HG02798 (cell line): ENCODE results near the gene RAPGEF2.
A peak's percentile ranks its signal among the peaks of the same experiment; 100 is the strongest.
"Not testable (repeated sequence)": the region's sequence is repeated elsewhere in the genome, so short reads cannot be mapped to it uniquely, and the experiment has no call there.

Source experiments
- ATAC-seq: cut with Tn5 transposase; IDR thresholded peaks from one replicate; pipeline ENCODE4 v1.9.1; 2021; ENCODE audit warnings: mild to moderate bottlenecking; ENCODE audit not compliant: unreplicated experiment, poor library complexity

RAPGEF2 gene

DNA sequence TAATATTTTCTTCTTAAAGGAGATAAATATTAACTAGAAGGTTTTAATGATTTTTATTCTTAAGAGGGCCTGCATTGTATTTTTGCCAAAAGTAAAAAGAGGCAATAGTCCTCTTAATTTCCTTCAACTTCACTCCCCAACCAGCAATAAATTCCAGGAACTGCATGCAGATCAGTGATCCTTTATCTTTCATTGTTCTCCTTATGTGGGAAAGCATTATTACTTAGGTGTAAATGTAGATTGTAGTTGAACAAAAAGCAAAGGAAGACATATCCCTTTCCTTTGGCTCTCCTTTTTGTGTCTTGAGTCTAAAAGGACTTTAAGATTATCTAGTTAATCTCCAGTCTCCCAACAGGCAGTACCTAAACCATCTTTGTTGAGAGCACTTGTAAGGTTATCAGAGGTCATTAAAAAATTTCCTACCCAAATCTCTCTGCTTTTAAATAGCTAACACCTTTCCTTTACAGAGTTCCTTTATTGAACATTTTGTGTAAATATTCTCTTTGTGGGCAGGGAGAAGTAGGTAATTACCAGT is 55.3 kb downstream of the RAPGEF2 start:
- no peak for ATAC-seq

DNA sequence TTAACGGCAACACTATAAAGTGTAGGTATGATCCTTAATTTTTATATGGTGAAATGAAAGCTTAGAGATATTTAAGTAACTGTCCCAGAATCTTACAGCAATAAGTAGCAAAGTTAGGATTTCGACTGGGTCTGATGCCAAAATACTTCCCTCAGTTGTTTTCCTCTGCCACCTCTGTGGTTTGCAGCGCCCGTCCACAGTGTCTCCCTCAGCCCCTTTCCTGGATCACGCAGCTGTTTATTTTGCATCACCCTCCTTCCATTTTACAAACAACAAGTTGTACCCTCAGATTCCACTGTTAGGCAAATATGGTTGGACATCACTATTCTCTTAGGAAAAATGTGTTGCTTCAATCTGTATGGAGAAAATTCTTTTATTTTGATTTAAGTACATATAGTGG is 56.1 kb downstream of the RAPGEF2 start:
- no peak for ATAC-seq

DNA sequence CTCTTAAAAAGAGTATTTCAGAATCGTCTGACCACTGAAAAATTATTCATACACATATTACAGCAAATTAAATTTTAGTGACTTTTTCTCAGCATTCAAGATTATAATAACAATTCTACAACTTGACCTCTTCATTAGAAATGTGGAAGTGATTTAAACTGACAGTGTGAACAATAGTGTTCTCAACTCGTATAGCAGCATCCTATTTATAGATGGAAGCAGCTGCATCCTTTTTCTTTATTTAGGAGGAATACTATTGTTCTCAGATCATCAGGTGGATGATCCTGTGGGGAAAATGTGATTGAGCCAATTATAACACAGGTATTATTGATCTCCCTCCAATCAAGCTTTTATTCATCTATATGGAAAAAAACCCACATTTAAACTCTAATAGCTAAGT is 56.7 kb downstream of the RAPGEF2 start:
- no peak for ATAC-seq

DNA sequence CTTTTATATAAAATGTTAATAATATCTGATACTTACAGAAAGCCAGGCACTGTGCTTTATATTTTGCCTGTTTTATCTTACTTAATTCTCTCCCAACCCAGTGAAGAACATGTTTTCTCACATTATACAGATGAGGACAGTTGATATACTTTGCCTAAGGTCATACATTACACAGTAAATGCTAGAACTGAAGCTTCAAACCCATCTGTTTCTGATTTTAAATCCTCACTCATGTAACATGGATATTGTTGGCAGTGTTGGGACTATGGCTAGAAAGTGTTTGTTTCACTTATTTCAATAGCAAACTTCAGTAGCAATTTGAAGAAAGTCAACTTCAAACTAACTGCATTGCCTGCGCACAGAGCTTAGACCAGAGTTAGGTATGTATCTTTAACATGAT is 57.4 kb downstream of the RAPGEF2 start:
- no peak for ATAC-seq

DNA sequence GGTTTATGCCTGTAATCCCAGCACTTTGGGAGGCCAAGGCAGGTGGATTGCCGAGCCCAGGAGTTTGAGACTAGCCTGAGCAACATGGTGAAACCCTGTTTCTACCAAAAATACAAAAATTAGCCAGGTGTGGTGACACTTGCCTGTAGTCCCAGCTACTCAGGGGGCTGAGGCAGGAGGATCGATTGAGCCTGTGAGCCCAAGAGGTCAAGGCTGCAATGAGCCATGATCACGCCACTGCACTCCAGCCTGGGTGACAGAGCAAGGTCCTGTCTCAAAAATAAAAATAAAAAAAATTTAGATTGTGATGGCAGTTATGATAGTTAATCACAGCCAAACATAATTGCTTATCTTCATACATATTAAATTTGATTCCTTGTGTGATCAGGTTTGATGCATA is 58.6 kb downstream of the RAPGEF2 start:
- ATAC-seq, result not testable (repeated sequence)

DNA sequence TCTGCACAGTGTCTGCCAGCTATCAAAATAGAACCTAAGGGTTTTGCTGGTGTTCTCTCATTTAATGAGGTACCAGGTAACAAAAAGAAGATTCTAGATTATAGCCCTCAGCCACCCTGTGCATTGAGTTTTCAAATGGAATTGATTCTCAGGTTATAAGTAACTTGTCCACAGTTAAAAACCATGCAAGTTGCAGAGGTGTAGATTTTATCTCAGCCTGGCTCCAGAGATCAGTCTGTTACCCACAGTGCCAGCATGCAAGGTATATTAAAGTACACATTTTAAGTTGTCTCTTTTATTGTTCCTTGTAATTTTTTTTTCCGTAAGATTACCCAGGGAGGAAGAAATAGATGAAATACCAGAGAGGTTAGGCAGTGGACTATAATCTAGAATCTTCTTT is 59.7 kb downstream of the RAPGEF2 start:
- no peak for ATAC-seq

DNA sequence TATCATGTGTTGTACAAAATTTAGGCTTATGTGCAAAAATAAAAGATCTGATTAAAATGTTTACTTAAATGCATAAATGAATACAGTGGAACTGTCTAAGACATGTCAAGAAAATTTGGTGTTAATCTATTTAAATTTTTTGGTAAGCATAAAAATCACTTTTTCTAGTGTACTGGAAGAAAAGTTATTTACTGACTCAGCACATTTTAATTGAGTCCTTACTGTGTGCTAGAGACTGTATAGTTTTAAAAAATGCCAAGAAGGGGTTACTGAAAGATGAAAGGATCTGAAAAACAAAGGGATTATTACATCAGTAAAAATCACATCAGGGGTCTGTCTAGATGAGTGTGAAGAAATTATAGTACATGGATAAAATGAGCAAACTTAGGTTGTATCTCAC is 60.6 kb downstream of the RAPGEF2 start:
- no peak for ATAC-seq

DNA sequence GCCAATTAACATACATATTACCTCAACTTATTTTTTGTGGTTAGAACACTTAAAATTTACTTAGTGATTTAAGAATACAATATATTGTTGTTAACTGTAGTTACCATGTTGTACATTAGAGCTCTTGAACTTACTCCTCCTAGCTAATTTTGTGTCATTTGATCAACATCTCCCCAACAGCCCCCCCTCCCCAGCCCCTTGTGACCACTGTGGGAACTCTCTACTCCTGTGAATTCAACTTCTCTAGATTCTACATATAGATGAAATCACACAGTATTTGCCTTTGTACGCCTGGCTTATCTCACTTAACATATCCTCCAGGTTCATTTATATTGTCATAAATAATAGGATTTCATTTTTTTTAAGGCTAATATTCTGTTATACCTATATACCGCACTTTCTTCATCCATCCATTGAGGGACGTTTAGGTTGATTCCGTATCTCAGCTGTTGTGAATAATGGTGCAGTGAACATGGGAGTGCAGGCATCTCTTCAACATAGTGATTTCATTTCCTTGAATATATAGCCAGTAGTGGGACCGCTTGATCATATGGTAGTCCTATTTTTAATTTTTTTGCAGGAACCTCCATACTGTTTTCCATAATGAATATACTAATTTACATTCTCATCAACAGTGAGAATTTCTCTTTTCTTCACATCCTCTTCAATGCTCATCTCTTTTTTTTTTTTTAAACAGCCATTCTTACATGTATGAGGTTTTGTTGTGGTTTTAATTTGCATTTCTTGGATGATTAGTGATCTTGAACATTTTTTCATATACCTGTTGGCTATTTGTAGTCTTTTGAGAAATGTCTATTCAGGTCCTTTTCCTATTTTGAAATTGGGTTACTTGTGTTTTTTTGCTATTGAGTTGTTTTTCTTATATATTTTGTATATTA is 66.8 kb downstream of the RAPGEF2 start:
- ATAC-seq, result peak; percentile 69

DNA sequence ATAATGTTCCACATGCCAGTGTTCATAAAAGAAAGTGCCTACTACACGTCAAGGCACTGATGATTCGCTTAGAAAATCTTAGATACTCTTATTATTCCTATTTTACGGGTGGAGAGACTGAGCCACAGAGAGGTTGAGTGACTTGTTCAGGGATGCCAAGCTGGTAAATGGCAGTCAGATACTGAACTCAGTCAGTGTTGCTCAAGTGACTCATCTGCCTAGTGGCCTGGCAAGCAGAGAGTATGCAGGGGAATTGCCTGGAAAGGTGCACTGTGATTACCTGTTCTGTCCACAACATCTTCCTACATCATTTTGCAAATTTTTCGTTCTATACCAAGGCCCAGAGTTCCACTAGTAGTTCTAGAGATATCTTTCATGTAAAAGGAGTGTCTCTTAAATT is 68.4 kb downstream of the RAPGEF2 start:
- ATAC-seq, result no peak

DNA sequence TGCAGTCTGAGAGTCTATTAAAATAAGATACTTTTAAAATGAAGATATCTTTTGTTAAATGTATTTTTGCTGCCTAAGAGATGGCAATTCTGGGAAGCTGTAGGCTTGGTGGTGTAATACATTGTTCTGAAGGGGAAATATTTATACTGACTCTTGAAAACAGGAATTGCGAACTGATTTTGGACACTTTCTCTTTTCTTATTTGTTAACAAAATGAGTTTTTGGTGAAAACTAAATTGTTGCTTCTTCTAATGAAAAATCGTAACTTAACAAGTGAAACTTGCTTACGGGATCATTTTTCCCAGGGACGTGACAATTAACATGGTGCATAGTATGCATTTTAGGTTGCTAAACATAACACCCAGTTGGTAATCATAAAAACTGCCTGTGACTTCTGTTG is 71.0 kb downstream of the RAPGEF2 start:
- ATAC-seq, result no peak

DNA sequence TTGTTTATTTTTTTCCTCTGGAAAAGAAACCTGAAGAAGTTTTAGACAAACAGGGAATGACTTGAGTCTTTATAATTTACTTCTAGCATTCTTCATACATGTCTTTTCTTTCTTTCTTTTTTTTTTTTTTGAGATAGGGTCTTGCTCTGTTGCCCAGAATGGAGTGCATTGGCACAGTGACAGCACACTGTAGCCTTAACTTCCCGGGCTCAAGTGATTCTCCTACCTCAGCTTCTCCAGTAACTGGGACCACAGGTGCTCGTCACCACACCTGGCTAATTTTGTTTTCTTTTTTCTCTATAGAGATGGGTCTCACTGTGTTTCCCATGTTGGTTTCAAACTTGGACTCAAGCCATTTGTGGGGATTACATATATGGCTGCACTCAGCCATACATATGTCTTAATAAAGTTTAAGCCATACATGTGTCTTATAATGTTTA is 71.8 kb downstream of the RAPGEF2 start:
- no peak for ATAC-seq

DNA sequence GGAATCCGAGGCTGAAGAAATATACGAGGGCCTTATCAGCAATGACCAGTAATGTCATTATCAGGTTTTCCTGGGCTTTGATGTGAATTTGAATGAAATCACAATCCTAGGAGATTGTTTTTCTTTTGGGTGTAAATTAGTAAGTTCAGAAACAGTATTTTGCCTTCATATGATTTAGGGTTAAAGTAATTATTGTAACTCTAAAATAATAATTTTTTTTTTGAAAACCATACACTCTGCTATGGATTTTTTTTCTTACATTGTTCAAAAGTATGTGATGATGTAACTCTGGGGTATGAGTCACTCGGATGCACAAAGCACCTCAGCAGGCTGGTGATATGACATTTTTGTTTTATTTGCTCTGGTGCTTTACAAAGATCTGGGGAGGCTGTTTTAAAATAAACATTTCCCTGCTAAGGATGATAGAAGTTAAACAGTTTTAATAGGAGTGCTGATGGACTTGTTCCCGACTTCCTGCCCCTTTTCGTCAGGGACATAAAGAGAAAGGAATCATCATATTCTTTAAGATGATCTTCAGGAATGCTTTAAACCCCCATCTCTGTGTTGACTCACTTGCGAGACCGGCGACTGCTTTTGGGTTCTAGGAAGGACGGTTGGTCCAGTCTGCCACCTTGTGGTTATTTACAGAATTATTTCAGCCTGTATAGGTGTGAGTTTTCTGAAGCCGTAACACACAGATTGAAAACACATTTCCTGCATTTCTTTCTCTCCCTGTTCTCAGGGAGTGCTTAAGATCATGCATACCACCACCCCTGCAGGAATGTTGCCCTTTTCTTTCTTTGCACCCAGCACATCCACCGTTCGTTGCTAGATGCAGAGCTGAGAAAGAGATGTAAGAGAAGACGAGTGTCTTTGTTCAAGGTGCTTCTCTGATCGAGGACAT is 72.5 kb downstream of the RAPGEF2 start:
- peak; percentile 66 for ATAC-seq

DNA sequence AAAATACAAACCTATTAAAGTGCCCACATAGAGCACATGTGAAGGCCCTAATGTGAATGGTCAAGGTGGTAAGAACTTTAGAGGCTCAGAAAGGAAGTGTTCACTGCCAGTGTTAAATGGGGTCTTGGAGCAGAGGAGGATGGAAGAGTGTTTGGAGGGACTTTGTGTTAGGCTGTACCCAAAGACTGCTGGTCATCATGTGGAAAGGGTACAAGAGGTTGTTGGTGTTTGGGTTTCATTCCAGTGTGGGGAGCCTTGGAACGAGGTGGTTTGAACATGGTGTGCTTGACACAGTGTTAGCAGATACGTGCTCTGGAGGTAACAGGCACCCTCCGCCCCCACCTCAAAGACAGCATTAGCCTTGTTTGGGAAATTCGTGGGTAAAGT is 73.1 kb downstream of the RAPGEF2 start:
- ATAC-seq, result no peak

DNA sequence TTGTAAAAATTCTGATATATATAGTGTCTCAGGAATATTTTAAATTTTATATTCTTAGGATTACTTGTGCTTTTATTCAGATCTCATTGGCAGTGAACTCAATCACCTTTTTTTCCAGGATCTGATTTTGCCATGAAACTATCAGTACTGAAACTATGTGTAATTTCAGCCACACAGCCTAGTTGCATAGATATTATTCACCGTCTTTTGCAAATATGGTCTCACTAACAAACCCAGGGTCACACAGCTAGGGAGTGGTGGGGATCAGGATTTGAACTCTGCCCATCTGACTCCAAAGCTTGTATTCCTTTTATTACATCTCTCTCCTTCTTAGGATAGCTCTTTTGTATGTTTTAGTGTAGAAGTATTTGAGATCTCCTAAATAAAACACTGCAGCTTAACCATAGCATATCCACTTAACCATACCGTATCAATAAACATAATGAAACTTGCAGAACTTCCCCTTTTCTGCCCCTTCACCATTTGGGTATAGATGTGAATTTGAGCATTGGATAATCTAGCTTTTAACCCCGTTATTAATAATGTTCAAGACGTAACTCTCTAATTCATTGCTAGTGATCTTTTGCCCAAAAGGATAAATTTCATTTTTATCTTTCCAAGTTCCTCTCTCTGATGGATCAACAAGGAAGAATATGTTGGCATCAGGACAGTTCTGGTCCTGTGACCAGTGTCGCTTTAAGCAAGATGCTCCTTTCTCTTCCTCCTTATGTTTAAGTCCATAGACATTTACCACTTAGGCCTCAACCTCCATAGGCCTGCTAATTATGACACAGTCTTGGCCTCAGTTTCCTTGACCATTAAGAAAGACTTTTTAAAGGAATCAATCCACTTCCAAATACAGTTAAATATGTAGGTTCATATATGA is 74.6 kb downstream of the RAPGEF2 start:
- ATAC-seq, result peak; percentile 39

DNA sequence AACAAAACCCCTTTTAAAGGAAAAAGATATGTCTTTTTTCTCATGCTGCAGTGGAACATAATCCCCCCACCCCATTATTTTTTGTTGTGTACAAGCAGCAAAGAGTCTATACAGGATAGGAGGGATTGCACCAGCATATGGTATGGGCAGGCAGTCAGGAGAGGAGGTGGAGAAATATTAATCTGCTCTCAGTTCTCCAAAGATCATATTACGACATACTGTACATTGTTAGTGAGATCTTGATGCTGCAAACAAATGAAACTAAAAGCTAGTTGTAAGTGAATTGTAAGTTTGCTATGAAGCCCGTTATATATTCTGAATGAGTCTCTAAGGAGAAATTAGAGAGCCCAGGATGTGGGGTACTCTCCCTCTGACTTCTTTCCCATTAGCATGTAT is 75.3 kb downstream of the RAPGEF2 start:
- ATAC-seq, result no peak

DNA sequence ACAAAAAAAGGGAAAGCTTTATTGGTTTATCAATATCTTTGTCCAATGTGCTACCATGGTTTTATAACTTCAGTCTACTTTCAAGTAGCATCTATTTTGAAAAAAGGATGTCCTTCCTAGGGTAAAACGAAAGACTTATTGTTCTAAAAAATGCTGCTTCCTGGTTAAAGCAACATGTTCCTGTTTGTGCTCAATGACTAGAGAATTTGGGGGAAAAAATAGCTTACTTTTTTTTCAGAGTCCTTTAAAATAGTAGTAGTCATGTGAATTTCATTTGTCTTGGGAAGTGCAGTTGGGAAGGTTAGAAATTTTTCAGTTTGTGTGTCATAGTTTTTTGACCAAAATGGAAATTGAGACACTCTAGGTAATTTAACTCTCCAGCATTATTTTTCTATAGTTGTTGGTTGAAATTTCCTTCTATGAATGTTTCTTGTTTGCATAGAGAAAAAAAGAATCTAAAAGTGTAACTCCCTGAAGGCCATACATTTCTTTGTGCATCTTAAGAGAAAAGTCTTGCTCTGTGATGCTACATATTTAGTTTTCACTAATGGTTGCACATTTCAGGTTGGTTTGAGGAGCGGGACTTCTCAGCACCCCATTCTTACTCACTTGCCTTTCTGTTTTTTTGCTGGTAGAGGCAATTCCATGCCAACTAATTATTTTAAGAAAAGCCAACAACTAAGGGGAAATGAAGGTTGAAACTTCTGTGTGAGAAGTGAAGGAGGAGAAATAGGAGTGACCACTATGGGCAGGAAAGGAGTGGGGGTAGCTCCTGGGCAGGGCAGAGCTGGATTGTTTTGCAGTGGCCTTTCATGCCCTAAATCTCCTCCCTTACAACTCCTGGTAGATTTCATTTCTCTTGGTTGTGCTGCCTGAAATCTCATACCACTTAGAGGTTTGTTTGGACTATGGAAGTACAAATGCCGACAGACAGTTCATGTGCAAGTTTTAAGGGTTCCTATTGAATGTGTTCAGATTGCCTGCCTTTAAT is 76.4 kb downstream of the RAPGEF2 start:
- ATAC-seq, result no peak

DNA sequence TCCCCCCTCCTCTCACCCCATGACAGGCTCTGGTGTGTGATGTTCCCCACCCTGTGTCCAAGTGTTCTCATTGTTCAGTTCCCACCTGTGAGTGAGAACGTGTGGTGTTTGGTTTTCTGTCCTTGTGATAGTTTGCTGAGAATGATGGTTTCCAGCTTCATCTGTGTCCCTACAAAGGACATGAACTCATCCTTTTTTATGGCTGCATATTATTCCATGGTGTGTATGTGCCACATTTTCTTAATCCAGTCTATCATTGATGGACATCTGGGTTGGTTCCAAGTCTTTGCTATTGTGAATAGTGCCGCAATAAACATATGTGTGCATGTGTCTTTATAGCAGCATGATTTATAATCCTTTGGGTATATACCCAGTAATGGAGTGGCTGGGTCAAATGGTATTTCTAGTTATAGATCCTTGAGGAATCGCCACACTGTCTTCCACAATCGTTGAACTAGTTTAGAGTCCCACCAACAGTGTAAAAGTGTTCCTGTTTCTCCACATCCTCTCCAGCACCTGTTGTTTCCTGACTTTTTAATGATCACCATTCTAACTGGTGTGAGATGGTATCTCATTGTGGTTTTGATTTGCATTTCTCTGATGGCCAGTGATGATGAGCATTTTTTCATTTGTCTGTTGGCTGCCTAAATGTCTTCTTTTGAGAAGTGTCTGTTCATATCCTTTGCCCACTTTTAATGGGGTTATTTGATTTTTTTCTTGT is 81.2 kb downstream of the RAPGEF2 start:
- not testable (repeated sequence) for ATAC-seq

DNA sequence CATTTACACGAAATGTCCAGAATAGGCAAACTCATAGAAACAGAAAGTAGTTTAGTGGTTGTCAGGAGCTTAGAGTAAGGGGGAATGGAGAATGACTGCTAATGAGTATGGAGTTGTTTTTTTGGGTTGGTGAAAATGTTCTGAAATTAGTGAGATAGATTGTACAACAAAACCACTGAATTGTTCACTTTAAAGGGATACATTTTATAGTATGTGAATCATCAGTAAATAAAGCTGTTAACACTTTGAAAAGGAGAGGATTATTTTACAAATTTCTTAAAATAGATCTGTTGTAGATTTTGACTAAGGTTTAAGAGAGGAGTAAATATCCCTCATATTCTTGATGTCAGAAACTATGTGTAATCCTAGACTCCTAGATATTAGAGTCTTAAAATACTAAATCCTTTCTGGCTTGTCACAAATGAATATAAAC is 82.7 kb downstream of the RAPGEF2 start:
- peak; percentile 61 for ATAC-seq
